AG04449 (cell line): ENCODE data around the gene SIPA1L2.
A peak's percentile ranks its signal among the peaks of the same experiment; 100 is the strongest.

Experiments used
- CTCF ChIA-PET: fragments of 350-600 bp; formaldehyde crosslinking; extraction: SDS; loops from one replicate; lab custom pipeline; 2021; ENCODE audit warnings: antibody characterized with exemption; lab: Yijun Ruan, JAX
- POLR2A ChIA-PET: fragments of 400-600, 350-600 bp; formaldehyde crosslinking; extraction: SDS; loops from one replicate; lab custom pipeline; 2020; ENCODE audit warnings: antibody characterized with exemption, inconsistent platforms; lab: Yijun Ruan, JAX
- DNase-seq: peaks from one replicate; pipeline ENCODE4 v3.0.0-alpha.2; 2010; ENCODE audit warnings: low read depth, low spot score
- H3K4me3 ChIP-seq: 2 replicates; pipeline ENCODE4 v1.5.1; 2011; ENCODE audit warnings: low read depth, mild to moderate bottlenecking, control low read depth, low read length
- CTCF ChIP-seq: IDR thresholded peaks from one replicate; pipeline ENCODE4 v1.5.1; 2011; ENCODE audit warnings: mild to moderate bottlenecking, moderate library complexity, low read length, control low read depth, inconsistent platforms; ENCODE audit not compliant: insufficient read depth; ENCODE audit errors: missing control alignments

The SIPA1L2 gene

GRCh38 chr1:232628335-232629249 lies 1.3 kb downstream of the SIPA1L2 start:
- peak overlapping the region; percentile 64 for H3K4me3 ChIP-seq
- no peak for TF ChIP-seq CTCF
- POLR2A ChIA-PET, result no interaction called here
- no peak for DNase-seq
- CTCF ChIA-PET, result interaction anchor here (1.5 to 1.6 kb wide), 2 partner anchors 762 to 872 kb away, joined by 7 read pairs; no protein-coding TSS in a partner anchor

GRCh38 chr1:232627645-232628334 lies 2.1 kb downstream of the SIPA1L2 start:
- no peak for DNase-seq
- peak overlapping the region; percentile 15; the same call in 1 of the 2 replicates for H3K4me3 ChIP-seq
- ChIA-PET CTCF (interaction anchor here (1.0 to 1.6 kb wide), 4 partner anchors 9 to 761 kb away, joined by 3 to 7 read pairs (median 5); no protein-coding TSS in a partner anchor), POLR2A (no interaction called here)
- no peak for TF ChIP-seq CTCF

GRCh38 chr1:232627171-232627570 lies 2.8 kb downstream of the SIPA1L2 start:
- ChIA-PET POLR2A (no interaction called here), CTCF (interaction anchor here (0.9 to 1.6 kb wide), 5 partner anchors 10 to 761 kb away, joined by 3 to 7 read pairs (median 5); no protein-coding TSS in a partner anchor)
- H3K4me3 ChIP-seq, result no peak overlapping the region
- no peak for DNase-seq
- TF ChIP-seq CTCF, result no peak

GRCh38 chr1:232626452-232626851 lies 3.5 kb downstream of the SIPA1L2 start:
- no peak for TF ChIP-seq CTCF
- H3K4me3 ChIP-seq, result no peak overlapping the region
- ChIA-PET CTCF (interaction anchor here (0.8 to 1.0 kb wide), 3 partner anchors 30 to 727 kb away, joined by 3 to 5 read pairs (median 3); no protein-coding TSS in a partner anchor), POLR2A (no interaction called here)
- DNase-seq, result no peak

- TF ChIP-seq CTCF, result no peak
- CTCF ChIA-PET, result interaction anchor here (1.3 to 1.7 kb wide), 2 partner anchors 12 to 763 kb away, joined by 4 read pairs; no protein-coding TSS in a partner anchor
- POLR2A ChIA-PET, result no interaction called here
- no peak for DNase-seq
- no peak overlapping the region for H3K4me3 ChIP-seq
These were observed 4.5 kb downstream of the SIPA1L2 start for GRCh38 chr1:232625319-232625868.
